ENCODE data around the gene EIF2AK2.
"Not testable (repeated sequence)": the region's sequence is repeated elsewhere in the genome, so short reads cannot be mapped to it uniquely, and the experiment has no call there.

EIF2AK2 gene

DNA sequence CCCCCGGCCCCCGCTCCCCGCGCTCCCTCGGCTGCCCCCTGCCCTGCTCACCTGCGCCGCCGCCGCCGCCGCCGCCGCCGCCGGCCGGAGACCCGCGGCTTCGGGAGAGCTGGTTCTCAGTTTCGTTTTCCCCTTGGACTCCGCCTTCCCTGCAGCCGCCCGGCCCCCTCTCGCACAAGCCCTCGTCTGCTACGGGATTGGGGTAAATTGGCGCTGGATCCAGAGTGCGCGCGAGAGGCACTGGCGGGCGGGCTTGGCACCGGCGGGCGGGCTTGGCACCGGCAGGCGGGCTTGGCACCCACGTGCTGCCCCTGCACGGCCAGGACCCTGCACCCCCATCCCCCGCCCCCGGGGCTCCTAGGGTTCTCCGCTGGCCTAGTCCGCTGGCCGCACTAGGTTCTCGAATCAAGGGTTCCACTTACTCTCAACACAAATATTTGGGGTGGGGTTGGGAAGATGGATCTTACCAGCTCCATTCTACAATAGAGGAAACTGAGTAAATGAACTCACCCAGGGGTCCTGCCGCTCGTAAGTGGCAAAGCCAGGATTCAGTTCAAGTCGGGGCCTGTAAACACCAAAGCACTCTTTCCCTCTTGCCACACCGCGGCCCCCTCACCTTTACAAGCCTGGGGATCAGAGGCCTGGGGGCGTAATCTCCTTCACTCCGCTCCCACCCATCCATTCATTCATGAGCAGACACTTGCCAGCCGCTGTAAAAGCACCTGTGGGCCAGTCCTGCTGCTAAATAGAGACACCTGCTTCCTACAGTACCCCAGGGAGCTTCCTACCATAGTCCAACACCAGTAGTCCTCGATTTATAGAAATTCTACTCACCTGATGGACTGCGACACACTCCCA, at the start of gene EIF2AK2:
TSS of gene EIF2AK2 (minus strand) at position 124 of the 858 bp plus-strand sequence. CDS start 9,174 bp downstream, outside the sequence.
- Histone ChIP-seq H3K36me3 (ENCODE audit: control insufficient read depth in 5 of 5, insufficient read depth in 5 of 5, low read length in 5 of 5) (peaks cover 0 to 2% (median 0%) of the 10 kb centered on the region in 5 donors), H3K27ac (ENCODE audit: low read depth, low read length) (peak within 1 kb of the TSS; percentile 87), H3K27me3 (ENCODE audit: control insufficient read depth in 5 of 5, insufficient read depth in 4 of 5, low read length in 5 of 5) (no peaks in the 10 kb centered on the region), H3K9me3 (ENCODE audit: control insufficient read depth in 5 of 5, low read length in 5 of 5) (no peaks in the 10 kb centered on the region), H3K4me1 (ENCODE audit: control insufficient read depth in 5 of 5, insufficient read depth in 5 of 5, low read length in 5 of 5) (peaks cover 1 to 31% (median 23%) of the 10 kb centered on the region in 5 donors), H3K9ac (ENCODE audit: low read length in 5 of 5) (peak within 1 kb of the TSS; percentile 85 to 97 (median 95)), H3K4me3 (ENCODE audit: low read depth in 1 of 5, low read length in 5 of 5) (peak within 1 kb of the TSS; percentile 86 to 93 (median 87))

DNA sequence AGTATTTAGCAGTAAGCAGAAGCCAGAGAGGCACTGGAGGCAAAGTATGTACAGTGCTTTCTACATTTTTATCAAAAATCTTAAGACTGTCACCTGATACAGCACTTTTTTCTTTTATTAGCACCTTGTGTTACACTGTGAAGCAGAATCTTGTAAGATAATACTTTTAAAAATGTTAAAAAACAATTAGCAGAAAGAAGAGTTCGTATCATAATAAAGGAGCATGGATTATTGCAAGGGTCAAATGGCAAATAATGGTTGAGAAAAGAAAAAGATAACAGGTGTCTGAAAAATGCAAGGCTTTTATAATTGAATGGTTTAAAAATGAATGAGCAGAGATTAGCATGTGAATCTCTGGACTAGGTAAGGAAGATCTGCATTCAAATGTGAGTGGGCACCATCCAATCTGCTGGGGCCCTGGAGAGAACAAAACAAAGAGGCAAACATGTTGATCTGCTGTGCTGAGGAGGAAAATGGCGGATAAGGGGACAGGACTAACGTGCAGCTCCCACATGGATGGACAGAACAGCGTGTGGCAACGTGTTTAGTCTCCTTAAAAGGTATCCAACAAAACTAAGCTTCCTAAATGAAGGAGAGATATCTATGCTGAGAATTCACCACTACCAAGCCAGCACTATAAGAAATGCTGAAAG, 49.0 kb upstream of the EIF2AK2 start:
- H3K4me3 ChIP-seq (ENCODE audit: low read depth in 1 of 5, low read length in 5 of 5), result no peak overlapping the region
- H3K9me3 ChIP-seq (ENCODE audit: control insufficient read depth in 5 of 5, low read length in 5 of 5), result peaks cover 4 to 19% (median 8%) of the 10 kb centered on the region in 5 donors
- no peak overlapping the region for H3K9ac ChIP-seq (ENCODE audit: low read length in 5 of 5)
- H3K36me3 ChIP-seq (ENCODE audit: control insufficient read depth in 5 of 5, insufficient read depth in 5 of 5, low read length in 5 of 5), result peaks cover 53 to 73% (median 67%) of the 10 kb centered on the region in 5 donors
- H3K27me3 ChIP-seq (ENCODE audit: control insufficient read depth in 5 of 5, insufficient read depth in 4 of 5, low read length in 5 of 5), result no peaks in the 10 kb centered on the region
- H3K27ac ChIP-seq (ENCODE audit: low read depth, low read length), result no peak overlapping the region
- no peaks in the 10 kb centered on the region for H3K4me1 ChIP-seq (ENCODE audit: control insufficient read depth in 5 of 5, insufficient read depth in 5 of 5, low read length in 5 of 5)

DNA sequence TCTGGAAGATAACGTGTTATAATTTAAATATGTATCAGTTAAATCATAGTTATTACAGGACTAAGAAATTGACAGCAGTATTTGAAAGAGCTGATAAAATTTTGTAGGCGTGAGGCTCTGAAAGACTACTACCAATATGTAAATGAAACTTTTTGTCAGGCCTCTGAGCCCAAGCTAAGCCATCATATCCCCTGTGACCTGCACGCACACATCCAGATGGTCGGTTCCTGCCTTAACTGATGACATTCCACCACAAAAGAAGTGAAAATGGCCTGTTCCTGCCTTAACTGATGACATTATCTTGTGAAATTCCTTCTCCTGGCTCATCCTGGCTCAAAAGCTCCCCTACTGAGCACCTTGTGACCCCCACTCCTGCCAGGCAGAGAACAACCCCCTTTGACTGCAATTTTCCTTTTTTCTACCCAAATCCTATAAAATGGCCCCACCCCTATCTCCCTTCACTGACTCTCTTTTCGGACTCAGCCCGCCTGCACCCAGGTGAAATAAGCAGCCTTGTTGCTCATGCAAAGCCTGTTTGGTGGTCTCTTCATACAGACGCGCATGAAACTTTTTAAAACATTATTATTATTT, 48.4 kb upstream of the EIF2AK2 start:
- H3K27me3 ChIP-seq (ENCODE audit: control insufficient read depth in 5 of 5, insufficient read depth in 4 of 5, low read length in 5 of 5); H3K27ac ChIP-seq (ENCODE audit: low read depth, low read length); H3K4me1 ChIP-seq (ENCODE audit: control insufficient read depth in 5 of 5, insufficient read depth in 5 of 5, low read length in 5 of 5); H3K4me3 ChIP-seq (ENCODE audit: low read depth in 1 of 5, low read length in 5 of 5); H3K9ac ChIP-seq (ENCODE audit: low read length in 5 of 5): not testable (repeated sequence)
- Histone ChIP-seq H3K9me3 (ENCODE audit: control insufficient read depth in 5 of 5, low read length in 5 of 5) (peaks cover 4 to 19% (median 8%) of the 10 kb centered on the region in 5 donors), H3K36me3 (ENCODE audit: control insufficient read depth in 5 of 5, insufficient read depth in 5 of 5, low read length in 5 of 5) (peaks cover 47 to 70% (median 63%) of the 10 kb centered on the region in 5 donors)

DNA sequence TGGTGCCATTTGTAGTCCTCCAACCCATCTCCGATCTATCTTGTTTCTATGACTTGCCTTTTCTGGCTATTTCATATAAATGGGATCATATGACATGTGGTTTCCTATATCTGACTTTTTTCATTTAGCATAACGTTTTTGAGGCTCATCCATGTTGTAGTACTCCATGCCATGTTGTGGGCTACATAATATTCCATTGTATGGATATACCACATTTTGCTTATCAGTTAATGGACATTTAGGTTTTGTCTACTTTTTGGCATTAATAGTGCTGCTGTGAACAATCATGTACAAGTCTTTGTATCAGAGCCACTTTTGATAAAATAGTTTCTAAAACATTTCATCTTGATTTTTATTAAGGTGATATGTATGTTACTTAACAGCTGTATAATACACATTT, 46.9 kb upstream of the EIF2AK2 start:
- no peak overlapping the region for H3K4me3 ChIP-seq (ENCODE audit: low read depth in 1 of 5, low read length in 5 of 5)
- H3K4me1 ChIP-seq (ENCODE audit: control insufficient read depth in 5 of 5, insufficient read depth in 5 of 5, low read length in 5 of 5), result peaks cover 0 to 2% (median 0%) of the 10 kb centered on the region in 5 donors
- H3K36me3 ChIP-seq (ENCODE audit: control insufficient read depth in 5 of 5, insufficient read depth in 5 of 5, low read length in 5 of 5), result peaks cover 33 to 56% (median 48%) of the 10 kb centered on the region in 5 donors
- H3K27ac ChIP-seq (ENCODE audit: low read depth, low read length), result no peak overlapping the region
- peaks cover 4 to 14% (median 5%) of the 10 kb centered on the region in 5 donors for H3K9me3 ChIP-seq (ENCODE audit: control insufficient read depth in 5 of 5, low read length in 5 of 5)
- no peak overlapping the region for H3K9ac ChIP-seq (ENCODE audit: low read length in 5 of 5)
- no peaks in the 10 kb centered on the region for H3K27me3 ChIP-seq (ENCODE audit: control insufficient read depth in 5 of 5, insufficient read depth in 4 of 5, low read length in 5 of 5)

DNA sequence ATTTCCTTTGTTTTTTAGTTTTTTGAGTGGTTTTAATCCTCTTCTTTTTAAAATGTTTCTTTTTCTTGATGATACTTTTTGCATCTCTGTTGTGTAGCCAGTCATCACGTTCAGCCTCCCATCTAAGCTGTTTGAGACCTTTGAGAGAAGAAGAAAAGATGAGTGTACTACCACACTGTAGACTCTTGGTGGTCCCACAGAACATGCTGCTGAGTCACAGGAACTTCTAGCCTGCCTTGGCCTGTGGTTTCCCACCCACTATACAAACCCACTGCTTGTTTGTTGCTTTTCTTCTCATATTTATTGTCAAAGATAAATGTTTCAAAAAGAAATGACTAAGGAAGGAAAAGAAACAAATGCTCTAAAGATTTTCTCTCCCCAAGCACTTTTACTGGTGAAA, 45.0 kb upstream of the EIF2AK2 start:
- peaks cover 29 to 51% (median 37%) of the 10 kb centered on the region in 5 donors for H3K36me3 ChIP-seq (ENCODE audit: control insufficient read depth in 5 of 5, insufficient read depth in 5 of 5, low read length in 5 of 5)

DNA sequence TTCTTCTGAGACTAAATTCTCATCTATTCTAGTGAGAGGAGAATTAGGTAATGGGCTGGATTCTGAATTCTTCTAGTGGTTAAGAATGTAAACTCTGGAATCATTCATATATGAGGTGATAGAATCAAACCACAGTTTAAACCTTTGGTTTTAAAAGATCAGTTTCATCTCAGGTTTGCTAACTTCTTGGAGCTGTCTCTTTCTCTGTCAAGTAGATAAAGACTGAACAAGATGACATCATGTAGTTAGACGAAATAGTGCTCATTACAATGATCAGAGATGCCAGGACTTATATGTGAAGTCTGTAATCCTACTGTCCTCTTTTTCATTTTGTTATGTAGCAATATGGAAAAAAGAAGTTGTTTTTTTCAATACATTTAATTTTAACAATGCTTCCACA, 44.4 kb upstream of the EIF2AK2 start:
- Histone ChIP-seq H3K27ac (ENCODE audit: low read depth, low read length) (no peak overlapping the region), H3K4me1 (ENCODE audit: control insufficient read depth in 5 of 5, insufficient read depth in 5 of 5, low read length in 5 of 5) (peaks cover 0 to 15% (median 14%) of the 10 kb centered on the region in 5 donors), H3K4me3 (ENCODE audit: low read depth in 1 of 5, low read length in 5 of 5) (no peak overlapping the region), H3K27me3 (ENCODE audit: control insufficient read depth in 5 of 5, insufficient read depth in 4 of 5, low read length in 5 of 5) (no peaks in the 10 kb centered on the region), H3K36me3 (ENCODE audit: control insufficient read depth in 5 of 5, insufficient read depth in 5 of 5, low read length in 5 of 5) (peaks cover 27 to 46% (median 32%) of the 10 kb centered on the region in 5 donors), H3K9me3 (ENCODE audit: control insufficient read depth in 5 of 5, low read length in 5 of 5) (peaks cover 4 to 6% (median 5%) of the 10 kb centered on the region in 5 donors), H3K9ac (ENCODE audit: low read length in 5 of 5) (no peak overlapping the region)

More for the DNA sequence above, 45.0 kb upstream of the EIF2AK2 start:
- no peaks in the 10 kb centered on the region for H3K27me3 ChIP-seq (ENCODE audit: control insufficient read depth in 5 of 5, insufficient read depth in 4 of 5, low read length in 5 of 5)
- no peak overlapping the region for H3K27ac ChIP-seq (ENCODE audit: low read depth, low read length)
- H3K9me3 ChIP-seq (ENCODE audit: control insufficient read depth in 5 of 5, low read length in 5 of 5), result peaks cover 4 to 8% (median 5%) of the 10 kb centered on the region in 5 donors
- H3K4me1 ChIP-seq (ENCODE audit: control insufficient read depth in 5 of 5, insufficient read depth in 5 of 5, low read length in 5 of 5), result peaks cover 0 to 15% (median 10%) of the 10 kb centered on the region in 5 donors
- H3K9ac ChIP-seq (ENCODE audit: low read length in 5 of 5), result no peak overlapping the region
- no peak overlapping the region for H3K4me3 ChIP-seq (ENCODE audit: low read depth in 1 of 5, low read length in 5 of 5)

DNA sequence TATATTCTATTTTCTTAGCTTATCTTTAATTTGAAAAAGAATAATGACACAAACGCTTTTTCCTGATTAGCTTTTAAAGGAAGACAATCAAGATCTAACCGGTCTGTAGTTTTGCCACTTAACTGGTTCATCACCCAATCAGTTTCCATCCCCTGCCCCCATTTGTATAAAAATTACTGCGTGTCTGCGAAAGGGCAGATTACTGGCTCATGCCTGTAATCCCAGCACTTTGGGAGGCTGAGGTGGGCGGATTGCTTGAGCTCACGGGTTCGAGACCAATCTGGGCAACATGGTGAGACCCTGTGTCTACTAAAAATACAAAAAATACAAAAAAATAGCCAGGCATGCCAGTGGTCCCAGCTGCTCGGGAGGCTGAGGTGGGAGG, 41.9 kb upstream of the EIF2AK2 start:
- peaks cover 2 to 4% (median 3%) of the 10 kb centered on the region in 5 donors for H3K9me3 ChIP-seq (ENCODE audit: control insufficient read depth in 5 of 5, low read length in 5 of 5)
- H3K4me1 ChIP-seq (ENCODE audit: control insufficient read depth in 5 of 5, insufficient read depth in 5 of 5, low read length in 5 of 5), result peaks cover 0 to 20% (median 16%) of the 10 kb centered on the region in 5 donors
- no peak overlapping the region for H3K9ac ChIP-seq (ENCODE audit: low read length in 5 of 5)
- H3K27me3 ChIP-seq (ENCODE audit: control insufficient read depth in 5 of 5, insufficient read depth in 4 of 5, low read length in 5 of 5), result no peaks in the 10 kb centered on the region
- no peak overlapping the region for H3K4me3 ChIP-seq (ENCODE audit: low read depth in 1 of 5, low read length in 5 of 5)
- H3K36me3 ChIP-seq (ENCODE audit: control insufficient read depth in 5 of 5, insufficient read depth in 5 of 5, low read length in 5 of 5), result peaks cover 13 to 23% (median 20%) of the 10 kb centered on the region in 5 donors
- H3K27ac ChIP-seq (ENCODE audit: low read depth, low read length), result no peak overlapping the region

DNA sequence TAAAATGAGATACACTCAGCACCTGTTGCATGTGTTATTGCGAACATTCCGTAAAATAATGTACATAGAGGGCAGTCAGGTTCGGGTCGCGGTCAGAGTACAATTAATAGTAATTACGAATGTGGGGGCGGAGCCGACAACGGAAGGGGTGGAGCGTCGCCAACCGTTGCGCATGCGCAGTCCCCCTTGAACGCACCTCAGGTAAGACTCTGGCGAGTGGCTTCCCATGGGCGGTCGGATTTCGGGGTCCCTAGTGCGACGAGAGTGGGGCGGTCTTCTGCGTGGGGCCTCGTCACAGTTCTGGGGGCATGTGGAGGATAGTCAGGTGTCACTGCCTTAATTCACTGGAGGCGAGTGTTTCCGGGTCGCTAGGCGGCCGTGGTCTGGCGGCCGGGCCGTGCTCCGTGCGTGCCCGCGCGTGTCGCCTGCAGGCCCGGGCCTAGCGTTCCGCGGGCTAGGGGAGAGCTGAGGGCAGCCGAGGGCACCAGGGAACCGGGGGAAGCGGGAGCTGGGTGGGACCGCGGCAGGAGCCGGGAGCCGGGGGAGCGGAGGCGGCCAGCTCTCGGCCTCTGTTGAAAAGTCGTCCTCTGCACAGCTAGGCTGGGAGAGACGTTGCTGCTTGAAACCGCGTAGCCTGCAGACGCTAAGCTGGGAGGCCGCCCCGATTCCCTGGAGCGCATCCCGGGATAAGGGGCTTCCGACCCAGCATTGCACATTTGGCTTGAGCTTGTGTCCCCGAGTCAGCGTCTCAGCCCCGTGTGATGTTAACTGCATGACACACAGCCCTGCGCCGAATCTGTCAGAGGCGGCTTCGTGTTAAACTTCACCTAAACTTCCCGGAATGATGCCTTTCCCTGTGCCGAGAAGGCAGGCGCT, 39.8 kb upstream of the EIF2AK2 start, which contains the start of gene CEBPZOS:
TSS of gene CEBPZOS (plus strand) at position 177 of the 876 bp plus-strand sequence. CDS start 3,209 bp downstream, outside the sequence.
- Histone ChIP-seq H3K4me3 (ENCODE audit: low read depth in 1 of 5, low read length in 5 of 5) (peak within 1 kb of the TSS; percentile 77 to 94 (median 85)), H3K27ac (ENCODE audit: low read depth, low read length) (peak within 1 kb of the TSS; percentile 91), H3K36me3 (ENCODE audit: control insufficient read depth in 5 of 5, insufficient read depth in 5 of 5, low read length in 5 of 5) (peaks cover 4 to 12% (median 9%) of the 10 kb centered on the region in 5 donors), H3K4me1 (ENCODE audit: control insufficient read depth in 5 of 5, insufficient read depth in 5 of 5, low read length in 5 of 5) (peaks cover 0 to 20% (median 16%) of the 10 kb centered on the region in 5 donors), H3K9me3 (ENCODE audit: control insufficient read depth in 5 of 5, low read length in 5 of 5) (no peaks in the 10 kb centered on the region), H3K9ac (ENCODE audit: low read length in 5 of 5) (peak within 1 kb of the TSS; percentile 68 to 96 (median 87)), H3K27me3 (ENCODE audit: control insufficient read depth in 5 of 5, insufficient read depth in 4 of 5, low read length in 5 of 5) (no peaks in the 10 kb centered on the region)

DNA sequence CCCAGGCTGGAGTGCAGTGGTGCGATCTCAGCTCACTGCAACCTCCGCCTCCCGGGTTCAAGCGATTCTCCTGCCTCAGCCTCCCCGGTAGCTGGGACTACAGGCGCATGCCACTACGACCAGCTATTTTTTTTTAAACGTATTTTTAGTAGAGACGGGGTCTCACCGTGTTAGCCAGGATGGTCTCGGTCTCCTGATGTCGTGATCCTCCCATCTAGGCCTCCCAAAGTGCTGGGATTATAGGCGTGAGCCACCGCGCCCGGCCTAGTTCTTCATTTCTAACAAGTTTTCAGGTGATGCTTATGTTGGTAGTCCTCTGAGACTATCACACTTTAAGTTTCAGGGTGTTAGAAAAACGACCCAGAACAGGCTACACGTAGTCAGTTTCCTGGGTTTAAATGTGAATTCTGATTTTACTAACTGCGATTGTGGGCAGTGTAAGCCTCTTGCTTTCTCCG, 39.1 kb upstream of the EIF2AK2 start:
- Histone ChIP-seq H3K4me3 (ENCODE audit: low read depth in 1 of 5, low read length in 5 of 5) (peak overlapping the region; percentile 77 to 94 (median 85)), H3K4me1 (ENCODE audit: control insufficient read depth in 5 of 5, insufficient read depth in 5 of 5, low read length in 5 of 5) (peaks cover 0 to 20% (median 16%) of the 10 kb centered on the region in 5 donors), H3K9ac (ENCODE audit: low read length in 5 of 5) (peak overlapping the region; percentile 68 to 96 (median 87)), H3K27ac (ENCODE audit: low read depth, low read length) (peak overlapping the region; percentile 91)
- H3K36me3 ChIP-seq (ENCODE audit: control insufficient read depth in 5 of 5, insufficient read depth in 5 of 5, low read length in 5 of 5); H3K9me3 ChIP-seq (ENCODE audit: control insufficient read depth in 5 of 5, low read length in 5 of 5); H3K27me3 ChIP-seq (ENCODE audit: control insufficient read depth in 5 of 5, insufficient read depth in 4 of 5, low read length in 5 of 5): not testable (repeated sequence)
